HG03159 (cell line): ENCODE data around the gene DLL3.
"Not testable (repeated sequence)": the region's sequence is repeated elsewhere in the genome, so short reads cannot be mapped to it uniquely, and the experiment has no call there.

ENCODE experiments used
- ATAC-seq: cut with Tn5 transposase; IDR thresholded peaks from one replicate; pipeline ENCODE4 v1.9.1; 2021; ENCODE audit warnings: mild to moderate bottlenecking, moderate library complexity; ENCODE audit not compliant: unreplicated experiment

DLL3 gene

DNA sequence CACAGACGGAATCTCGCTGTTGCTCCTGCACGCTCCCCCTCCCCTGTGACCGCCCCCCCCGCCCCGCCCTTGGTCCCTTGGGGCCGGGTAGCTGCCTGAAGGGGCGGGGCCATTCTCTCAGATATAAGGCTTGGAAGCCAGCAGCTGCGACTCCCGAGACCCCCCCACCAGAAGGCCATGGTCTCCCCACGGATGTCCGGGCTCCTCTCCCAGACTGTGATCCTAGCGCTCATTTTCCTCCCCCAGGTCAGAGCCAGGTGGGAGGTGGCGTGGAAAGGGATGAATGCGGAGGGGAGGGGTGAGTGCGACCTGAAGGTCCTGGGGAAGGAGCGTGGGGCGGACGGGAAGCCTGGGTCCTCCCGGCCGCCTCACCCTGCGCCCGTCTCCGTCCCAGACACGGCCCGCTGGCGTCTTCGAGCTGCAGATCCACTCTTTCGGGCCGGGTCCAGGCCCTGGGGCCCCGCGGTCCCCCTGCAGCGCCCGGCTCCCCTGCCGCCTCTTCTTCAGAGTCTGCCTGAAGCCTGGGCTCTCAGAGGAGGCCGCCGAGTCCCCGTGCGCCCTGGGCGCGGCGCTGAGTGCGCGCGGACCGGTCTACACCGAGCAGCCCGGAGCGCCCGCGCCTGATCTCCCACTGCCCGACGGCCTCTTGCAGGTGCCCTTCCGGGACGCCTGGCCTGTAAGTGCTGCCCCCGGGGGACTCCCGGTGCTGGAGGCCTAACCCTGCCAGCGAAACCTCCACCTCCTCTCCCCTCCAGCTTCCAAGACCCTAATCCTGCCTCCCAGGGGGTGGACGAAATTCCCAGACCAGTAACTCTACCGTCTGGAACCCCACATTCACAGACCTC is at the start of gene DLL3:
DLL3 (plus strand) TSS at position 150 of the 845 bp plus-strand sequence; CDS start at position 178, 28 bp downstream.
- ATAC-seq = no peak

- no peak for ATAC-seq
These were observed 49.5 kb upstream of the DLL3 start for GRCh38 chr19:39449116-39449797.

DNA sequence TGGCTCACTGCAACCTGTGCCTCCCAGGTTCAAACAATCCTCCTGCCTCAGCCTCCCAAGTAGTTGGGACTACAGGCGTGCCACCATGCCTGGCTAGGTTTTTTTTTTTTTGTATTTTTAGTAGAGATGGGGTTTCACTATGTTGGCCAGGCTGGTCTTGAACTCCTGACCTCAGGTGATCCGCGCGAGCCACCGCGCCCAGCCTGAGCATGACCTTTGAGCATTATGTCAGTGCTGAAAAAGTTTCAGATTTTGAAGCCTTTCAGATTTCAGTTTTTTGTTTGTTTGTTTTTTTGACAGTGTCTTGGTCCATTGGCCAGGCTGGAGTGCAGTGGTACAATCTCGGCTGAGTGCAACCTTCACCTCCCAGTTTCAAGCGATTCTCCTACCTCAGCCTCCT is 47.5 kb upstream of the DLL3 start:
- ATAC-seq = not testable (repeated sequence)

GRCh38 chr19:39463403-39463802 is 35.3 kb upstream of the DLL3 start:
- ATAC-seq = no peak

DNA sequence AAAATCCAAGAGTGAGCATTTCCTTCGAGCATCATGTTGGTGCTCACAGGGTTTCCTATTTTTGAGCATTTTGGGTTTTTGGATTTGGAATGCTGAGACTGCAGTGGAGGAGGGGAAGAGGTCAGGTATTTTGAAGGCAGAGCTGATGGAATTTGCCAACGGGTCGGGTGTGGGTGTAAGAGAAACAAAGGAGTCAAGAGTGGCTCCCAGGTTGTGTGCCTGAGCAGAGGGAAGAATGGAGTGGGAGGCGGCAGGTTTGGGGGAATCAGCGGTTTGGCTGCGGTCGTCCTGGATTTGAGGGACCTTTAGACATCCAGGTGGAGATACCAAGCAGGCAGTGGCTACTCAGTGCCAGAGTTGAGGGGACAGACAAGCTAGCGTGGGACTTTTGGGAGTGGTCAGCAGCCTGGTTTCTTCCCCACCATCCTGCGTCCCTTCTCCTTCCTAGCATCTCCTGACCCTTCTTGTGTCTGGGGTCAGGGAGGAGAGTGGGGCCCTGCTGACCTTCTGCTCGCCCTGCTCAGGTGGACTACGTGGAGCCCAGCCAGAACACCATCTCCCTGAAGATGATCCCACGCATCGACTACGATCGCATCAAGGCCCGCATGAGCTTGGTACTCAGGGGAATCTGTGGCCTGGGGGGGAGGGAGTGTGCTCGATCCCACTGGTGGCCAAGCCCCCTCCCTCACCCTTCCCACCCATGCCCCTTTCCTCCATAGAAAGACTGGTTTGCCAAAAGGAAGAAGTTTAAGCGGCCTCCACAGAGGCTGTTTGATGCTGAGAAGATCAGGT is 32.6 kb upstream of the DLL3 start:
- ATAC-seq = no peak

GRCh38 chr19:39467941-39468340 is 30.8 kb upstream of the DLL3 start:
- ATAC-seq = no peak

DNA sequence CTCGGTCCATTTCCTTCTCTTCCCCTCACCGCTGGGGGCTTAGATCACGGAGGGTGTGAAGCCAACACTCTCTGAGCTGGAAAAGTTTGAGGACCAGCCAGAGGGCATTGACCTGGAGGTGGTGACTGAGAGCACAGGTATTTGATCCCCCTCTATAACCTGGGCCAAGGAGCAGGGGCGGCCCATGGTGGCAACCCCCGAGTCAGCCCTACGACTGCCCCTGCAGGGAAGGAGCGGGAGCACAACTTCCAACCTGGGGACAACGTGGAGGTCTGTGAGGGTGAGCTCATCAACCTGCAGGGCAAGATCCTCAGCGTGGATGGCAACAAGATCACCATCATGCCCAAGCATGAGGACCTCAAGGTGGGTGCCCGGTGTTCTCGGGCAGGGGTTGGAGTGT is 29.7 kb upstream of the DLL3 start:
- ATAC-seq = no peak

GRCh38 chr19:39469567-39469966 is 29.2 kb upstream of the DLL3 start:
- no peak for ATAC-seq

DNA sequence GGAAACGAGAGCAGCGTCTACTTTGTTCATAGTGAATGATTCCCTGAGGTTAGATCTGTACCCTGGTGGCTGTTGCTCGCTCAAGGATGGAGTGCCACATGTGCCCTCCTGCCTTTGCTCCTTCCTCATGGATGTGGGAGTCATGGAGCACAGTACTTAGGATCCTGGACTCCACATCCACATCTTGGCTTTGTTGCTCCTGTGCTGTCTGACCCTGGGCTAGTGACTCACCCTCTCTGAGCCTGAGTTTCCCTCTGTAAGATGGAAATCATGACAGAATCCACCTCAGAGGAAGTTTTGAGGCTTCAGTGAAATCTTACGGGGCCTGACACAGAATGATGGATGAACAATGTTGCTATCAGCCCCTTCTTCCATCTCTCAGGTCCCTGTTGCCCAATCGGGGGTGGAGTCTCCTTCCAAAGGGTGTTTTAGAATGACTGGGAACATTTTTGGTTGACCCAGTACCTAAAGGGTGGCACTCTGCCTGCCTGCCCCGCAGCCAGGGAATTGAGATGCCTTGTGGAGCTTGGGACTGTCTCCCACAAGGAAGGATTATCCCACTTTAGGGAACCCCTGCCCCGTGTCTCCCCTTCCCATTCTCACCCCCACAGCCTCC is 27.9 kb upstream of the DLL3 start:
- ATAC-seq = no peak

GRCh38 chr19:39471756-39472536 is 26.8 kb upstream of the DLL3 start:
- no peak for ATAC-seq

GRCh38 chr19:39472746-39473442 is 25.9 kb upstream of the DLL3 start:
- no peak for ATAC-seq

DNA sequence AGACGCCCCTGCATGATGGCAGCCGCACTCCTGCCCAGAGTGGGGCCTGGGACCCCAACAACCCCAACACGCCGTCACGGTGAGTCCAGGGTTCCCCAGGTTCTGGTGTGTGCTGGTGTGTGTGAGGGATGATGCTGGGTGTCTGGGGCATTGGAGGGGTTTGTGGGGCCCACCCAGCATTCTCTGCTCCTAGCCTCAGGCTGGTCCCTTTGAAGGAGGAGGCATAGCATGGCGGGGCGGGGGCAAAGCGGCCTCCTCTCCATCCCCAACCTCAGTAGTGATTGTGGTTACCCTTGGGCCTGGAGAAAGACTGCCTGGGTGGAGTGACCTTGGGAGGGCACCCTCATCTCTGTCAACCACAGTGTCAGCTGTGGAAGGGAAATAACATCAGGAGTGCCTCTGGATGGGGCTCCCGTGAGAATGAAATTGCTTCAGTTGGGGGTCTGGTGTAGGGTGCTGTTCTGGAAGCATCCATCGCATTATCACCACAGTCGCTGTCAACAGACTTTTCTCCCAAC is 25.2 kb upstream of the DLL3 start:
- no peak for ATAC-seq

- no peak for ATAC-seq
These were observed 24.6 kb upstream of the DLL3 start for GRCh38 chr19:39474139-39474620.

GRCh38 chr19:39475748-39476147 is 23.0 kb upstream of the DLL3 start:
- ATAC-seq = no peak

DNA sequence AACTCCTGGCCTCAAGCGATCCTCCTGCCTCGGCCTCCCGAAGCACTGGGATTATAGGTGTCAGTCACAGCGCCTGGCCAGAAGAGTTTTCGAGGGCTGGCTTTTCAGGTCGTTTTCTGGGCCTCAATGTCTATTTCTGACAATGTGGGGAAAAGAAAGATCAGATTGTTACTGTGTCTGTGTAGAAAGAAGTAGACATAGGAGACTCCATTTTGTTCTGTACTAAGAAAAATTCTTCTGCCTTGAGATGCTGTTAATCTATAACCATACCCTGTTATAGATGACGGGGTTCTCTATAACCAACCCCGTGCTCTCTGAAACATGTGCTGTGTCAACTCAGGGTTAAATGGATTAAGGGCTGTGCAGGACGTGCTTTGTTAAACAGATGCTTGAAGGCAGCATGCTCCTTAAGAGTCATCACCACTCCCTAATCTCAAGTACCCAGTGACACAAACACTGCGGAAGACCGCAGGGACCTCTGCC is 19.4 kb upstream of the DLL3 start:
- not testable (repeated sequence) for ATAC-seq

DNA sequence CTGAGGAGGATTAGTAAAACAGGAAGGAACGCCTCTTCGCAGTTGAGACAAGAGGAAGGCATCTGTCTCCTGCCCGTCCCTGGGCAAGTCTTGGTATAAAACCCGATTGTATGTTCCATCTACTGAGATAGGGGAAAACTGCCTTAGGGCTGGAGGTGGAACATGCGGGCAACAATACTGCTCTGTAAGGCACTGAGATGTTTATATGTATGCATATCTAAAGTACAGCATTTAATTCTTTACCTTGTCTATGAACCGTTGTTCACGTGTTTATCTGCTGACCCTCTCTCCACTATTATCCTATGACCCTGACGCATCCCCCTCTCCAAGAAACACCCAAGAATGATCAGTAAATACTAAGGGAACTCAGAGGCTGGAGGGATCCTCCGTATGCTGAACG is 18.8 kb upstream of the DLL3 start:
- no peak for ATAC-seq

DNA sequence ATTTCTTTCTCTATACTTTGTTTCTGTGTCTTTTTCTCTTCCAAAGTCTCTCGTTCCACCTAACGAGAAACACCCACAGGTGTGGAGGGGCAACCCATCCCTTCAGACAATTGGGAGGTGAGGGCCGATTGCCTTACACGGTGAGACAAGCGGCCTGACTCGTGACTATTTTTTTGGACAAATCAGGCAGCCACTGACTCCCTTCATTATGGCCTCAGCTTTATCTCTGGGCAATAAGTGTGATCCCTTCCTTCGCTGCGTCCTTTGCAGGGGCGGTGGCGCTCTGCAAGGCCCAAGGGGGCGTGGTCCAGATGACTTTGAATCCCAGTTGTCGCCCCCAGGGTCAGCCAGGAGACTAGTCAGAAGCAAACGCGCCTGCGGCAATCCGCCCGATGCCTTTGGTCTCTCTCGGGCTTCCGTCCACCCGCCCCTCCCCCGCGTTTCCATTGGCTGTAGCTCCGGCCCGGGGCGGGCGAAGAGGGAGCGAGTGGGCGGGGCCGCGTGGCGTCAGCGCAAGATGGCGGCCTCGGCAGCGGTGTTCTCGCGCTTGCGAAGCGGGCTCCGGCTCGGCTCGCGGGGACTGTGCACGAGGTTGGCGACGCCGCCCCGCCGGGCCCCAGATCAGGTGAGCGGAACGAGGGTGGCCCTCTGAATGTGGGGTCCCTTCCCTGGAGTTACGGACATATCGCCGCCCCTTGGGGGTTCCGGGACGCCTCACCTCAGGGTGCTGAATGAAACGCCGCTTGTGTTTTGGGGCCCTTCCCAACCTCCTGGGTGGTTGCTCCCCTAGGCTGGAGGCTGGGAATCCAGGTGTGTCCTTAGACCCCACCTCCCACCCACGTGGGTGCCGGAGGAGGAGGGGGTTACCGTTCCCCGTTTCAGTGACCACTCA is 18.2 kb upstream of the DLL3 start, which contains the start of gene TIMM50:
TIMM50 (plus strand) TSS at position 502 of the 892 bp plus-strand sequence; CDS start at position 518, 16 bp downstream.
- peak; percentile 85 for ATAC-seq

GRCh38 chr19:39481229-39481545 is 17.6 kb upstream of the DLL3 start:
- no peak for ATAC-seq
